22Rv1 (cell line): ENCODE results near the gene MET.

Source experiments
- ZFX ChIP-seq: fragments of 450-650 bp; IDR thresholded peaks from 2 replicates; pipeline ENCODE4 v1.6.1; 2017; ENCODE audit warnings: antibody characterized with exemption, borderline replicate concordance
- TF ChIP-seq, protein P1 (sequence below): fragments of 450-650 bp; IDR thresholded peaks from 2 replicates; pipeline ENCODE4 v1.5.1; 2017; ENCODE audit warnings: mild to moderate bottlenecking

DNA sequence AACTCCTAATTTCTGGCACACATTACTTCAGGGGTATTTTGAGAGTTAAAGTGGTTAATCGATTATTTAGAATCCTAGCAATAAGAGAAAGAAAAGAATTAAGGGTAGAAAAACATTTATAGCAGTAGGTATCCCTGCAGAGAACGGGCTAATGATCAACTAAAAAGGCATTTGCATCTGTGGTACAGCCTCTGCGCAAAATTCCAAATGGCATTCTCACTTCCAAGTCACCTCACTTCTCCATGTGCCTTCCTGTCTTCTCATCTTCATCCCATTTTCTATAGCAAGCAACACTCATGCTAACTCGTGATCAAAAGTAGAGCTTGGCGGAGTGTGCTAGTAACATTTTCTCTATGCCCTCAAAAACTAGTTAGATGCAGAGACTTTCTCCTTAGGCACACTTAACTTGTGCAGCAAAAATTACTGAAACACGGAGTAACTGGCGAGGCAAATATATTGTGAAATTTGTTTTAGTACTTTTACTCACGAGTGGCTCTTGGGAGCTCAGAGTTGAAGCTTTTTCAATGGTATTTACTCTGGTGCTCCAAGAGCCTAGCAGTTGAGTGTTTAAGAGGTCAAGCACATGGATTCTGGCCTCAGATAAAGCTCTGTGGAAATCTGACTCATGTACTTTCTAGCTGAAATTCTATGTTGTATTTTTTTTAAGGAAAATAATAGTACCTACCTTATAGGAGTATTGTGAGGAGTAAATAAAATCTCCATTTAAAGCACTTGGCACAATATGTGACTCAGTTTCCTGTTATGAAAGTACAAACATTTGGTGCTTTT, 65.1 kb downstream of the MET start:
- TF ChIP-seq, protein P1, sequence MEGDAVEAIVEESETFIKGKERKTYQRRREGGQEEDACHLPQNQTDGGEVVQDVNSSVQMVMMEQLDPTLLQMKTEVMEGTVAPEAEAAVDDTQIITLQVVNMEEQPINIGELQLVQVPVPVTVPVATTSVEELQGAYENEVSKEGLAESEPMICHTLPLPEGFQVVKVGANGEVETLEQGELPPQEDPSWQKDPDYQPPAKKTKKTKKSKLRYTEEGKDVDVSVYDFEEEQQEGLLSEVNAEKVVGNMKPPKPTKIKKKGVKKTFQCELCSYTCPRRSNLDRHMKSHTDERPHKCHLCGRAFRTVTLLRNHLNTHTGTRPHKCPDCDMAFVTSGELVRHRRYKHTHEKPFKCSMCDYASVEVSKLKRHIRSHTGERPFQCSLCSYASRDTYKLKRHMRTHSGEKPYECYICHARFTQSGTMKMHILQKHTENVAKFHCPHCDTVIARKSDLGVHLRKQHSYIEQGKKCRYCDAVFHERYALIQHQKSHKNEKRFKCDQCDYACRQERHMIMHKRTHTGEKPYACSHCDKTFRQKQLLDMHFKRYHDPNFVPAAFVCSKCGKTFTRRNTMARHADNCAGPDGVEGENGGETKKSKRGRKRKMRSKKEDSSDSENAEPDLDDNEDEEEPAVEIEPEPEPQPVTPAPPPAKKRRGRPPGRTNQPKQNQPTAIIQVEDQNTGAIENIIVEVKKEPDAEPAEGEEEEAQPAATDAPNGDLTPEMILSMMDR, result no peak
- no peak for TF ChIP-seq ZFX
